Fibroblast of the conjunctiva (primary cell): ENCODE results near the gene CHRNA5.

Experiments used
- DNase-seq: peaks from one replicate; pipeline ENCODE4 v3.0.0-alpha.2; 2010; ENCODE audit warnings: low read depth

Gene CHRNA5

DNA sequence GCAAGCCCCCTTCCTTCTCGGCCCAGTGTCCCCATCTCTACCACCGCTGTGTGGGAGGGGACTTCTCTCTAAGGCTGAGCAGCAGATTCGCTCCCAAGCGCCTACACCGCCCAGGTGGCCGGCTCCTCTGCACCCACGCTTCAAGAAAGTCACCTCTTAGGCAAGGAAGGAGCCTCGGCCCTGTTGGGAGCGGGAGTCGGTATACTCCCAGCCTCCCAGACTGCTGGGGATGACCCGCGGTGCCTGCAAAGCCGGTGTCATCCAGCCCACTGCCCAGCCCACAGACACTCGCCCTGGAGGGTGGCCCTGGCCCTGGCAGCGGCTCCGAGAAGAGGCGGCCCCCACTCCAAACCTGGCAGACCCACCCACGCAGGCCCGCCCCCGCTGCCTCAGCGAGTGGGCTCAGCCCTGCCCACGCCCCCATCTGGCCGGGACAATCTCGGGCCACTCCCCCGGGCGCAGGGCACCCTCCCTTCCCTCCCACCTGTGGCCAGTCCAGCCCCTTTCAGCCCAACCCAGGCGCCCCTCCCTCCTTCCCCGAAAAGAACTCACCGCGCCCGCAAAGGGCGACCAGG, 75.3 kb downstream of the CHRNA5 start:
- DNase-seq: no peak

DNA sequence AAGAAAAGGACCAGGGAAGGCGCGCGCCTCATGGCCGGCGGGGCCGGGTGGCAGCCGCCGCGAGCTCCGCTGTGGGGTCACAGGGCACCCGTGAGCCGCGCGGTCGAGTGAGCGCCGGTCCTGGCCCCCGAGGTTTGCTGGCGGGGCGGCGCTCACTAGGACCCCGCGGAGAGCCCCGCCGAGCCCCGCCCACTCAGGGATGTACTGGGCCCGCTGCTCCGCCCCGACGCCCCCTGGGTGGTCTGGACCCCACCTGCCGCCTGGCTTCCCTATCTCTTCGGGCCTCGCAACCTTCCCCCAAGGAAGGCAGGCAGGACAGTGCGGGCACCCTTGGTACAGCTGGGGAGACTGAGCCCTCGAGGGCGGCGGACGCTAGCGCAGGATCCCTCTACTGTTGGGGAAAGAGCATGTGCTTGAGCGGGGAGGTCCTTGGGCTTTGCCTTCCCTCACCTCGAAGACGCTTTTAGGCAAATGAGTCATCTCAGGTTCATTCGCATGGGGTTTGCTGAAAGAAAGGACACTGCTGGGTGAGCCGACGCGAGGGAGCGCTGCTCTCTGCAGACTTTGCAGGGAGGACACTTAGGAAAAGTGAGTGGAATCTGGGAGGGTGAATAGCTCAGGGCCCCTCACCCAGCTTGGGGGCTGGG, 75.9 kb downstream of the CHRNA5 start, which contains the start of gene CHRNB4:
CHRNB4 (minus strand) TSS at position 109 of the 647 bp plus-strand sequence; CDS start at position 32, 77 bp downstream.
- no peak for DNase-seq

DNA sequence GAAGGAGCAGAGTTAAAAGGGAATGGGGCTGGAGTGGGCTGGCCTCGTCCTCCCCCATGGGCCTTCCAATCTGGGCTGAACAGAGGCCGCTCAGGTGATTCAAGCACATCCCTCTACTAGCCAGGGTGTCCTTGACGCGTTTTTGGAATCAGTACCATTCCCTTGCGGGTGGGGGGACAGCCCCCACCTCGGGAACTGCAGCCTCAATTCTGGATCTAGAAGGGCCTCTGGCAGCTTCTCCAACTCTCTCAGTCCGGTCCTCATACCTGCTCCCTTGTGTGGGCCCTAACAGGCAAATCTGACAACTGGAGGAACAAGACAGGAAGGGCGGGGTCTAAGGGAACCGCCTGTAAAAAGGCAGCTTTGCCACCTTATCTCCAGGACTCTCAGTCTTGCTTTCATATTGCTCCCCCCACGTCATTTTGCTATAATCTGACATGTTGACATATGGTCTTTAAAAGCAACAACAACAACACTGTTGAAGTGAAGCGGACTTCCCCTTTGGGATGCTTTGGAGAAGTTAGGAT, 76.5 kb downstream of the CHRNA5 start:
- DNase-seq: no peak

DNA sequence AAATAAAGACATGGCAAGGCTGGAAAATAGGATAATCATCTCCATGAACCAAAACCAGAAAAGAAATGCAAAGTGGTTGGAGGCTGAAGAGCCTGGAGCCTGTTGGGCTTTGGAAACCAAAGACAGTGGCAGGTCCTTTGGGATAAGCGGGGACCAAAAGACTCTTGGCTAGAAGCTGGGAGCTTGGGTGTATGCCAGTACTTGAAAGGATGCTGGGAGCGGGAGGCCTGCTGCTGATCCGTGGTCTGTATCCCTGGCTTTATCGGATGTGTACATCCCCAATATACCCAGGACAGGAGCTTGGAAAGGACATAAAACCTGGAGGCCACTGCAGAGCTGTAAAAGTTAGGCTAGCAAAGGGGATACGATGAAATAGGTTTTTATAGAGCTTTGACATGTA, 77.0 kb downstream of the CHRNA5 start:
- DNase-seq: no peak
